NCI-H2171 (cell line): Measurements from ENCODE around the gene CCN6.
"Not testable (repeated sequence)": the region's sequence is repeated elsewhere in the genome, so short reads cannot be mapped to it uniquely, and the experiment has no call there.

Source experiments
- DNase-seq: peaks from one replicate; lab custom pipeline; 2025; lab: John Stamatoyannopoulos, UW

CCN6 gene

GRCh38 chr6:112030206-112030960, 23.5 kb upstream of the CCN6 start:
- DNase-seq = no peak

- DNase-seq = no peak
These were observed 22.8 kb upstream of the CCN6 start for GRCh38 chr6:112030961-112031660.

- peak; percentile 12 for DNase-seq
These were observed 21.9 kb upstream of the CCN6 start for GRCh38 chr6:112031960-112032359.

DNA sequence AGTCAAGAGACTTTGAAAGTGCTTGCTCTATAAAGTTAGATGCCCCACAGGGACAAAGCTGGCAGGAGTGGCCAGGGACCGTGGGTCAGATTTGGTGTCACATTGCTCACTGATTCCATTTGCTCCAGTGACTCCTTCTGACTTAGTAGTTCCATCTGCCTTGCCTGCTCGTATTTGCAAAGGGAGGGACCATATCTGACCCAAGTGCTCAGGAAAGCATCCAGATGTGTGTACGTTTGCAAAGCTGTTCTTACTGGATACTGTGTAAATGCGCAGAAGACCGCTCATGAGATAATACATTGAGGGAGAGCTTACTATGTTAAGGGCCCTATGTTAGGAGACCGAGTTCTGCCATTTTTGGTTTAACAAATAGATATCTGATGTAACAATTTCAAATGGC, 21.2 kb upstream of the CCN6 start:
- no peak for DNase-seq

- no peak for DNase-seq
These were observed 19.9 kb upstream of the CCN6 start for GRCh38 chr6:112033791-112034615.

GRCh38 chr6:112034616-112034995, 19.3 kb upstream of the CCN6 start:
- DNase-seq = no peak

GRCh38 chr6:112036088-112036637, 17.7 kb upstream of the CCN6 start:
- no peak for DNase-seq

GRCh38 chr6:112037783-112038216, 16.1 kb upstream of the CCN6 start:
- no peak for DNase-seq

- no peak for DNase-seq
These were observed 15.6 kb upstream of the CCN6 start for GRCh38 chr6:112038268-112038667.

DNA sequence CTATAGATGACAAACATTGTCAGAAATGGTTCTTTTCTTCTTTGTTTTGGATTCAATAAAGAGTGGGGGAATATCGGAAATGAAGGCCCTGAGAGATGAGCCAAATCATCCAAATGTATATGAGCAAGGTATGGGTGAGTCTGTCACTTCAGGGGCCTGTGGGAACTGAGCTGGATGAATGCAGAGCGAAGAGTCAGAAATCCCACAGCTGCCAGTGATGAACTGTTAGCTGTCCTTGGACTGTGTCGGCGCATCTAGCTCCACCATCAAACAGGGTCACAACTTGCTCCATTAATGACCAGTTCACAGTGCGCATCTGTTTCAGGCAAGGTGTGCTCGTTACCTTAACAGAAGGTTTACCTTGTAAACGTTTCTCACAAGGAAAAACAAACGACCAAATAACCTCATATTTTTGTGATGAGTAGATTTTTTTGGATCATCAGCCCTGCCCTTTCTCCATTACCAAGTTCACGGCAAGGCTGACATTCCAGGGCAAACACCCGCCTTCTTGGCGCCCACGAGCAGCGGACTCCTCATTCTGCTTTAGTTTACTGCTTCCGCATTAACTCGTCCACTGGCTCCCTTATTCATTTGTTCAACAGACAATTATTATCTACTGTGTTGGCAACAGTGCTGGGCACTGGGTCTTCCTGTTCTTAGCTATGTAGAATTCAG, 15.0 kb upstream of the CCN6 start:
- DNase-seq = no peak

DNA sequence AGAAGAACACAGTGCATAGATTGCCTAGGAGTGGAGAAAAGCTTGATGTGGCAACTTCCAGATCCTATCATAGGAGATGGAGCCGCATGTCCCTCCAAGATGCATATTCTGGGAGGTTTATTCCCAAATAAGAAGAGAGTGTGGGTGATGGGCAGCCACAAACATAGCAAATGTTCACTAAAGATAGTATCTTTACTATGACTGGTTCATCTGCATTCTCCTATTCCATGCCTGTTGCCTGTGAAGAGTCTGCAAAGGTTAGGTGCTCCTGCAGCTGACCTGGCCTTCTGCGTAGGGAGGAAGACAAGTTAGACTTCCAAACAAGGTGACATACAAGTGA, 14.5 kb upstream of the CCN6 start:
- no peak for DNase-seq

- DNase-seq = no peak
These were observed 12.9 kb upstream of the CCN6 start for GRCh38 chr6:112040956-112041355.

GRCh38 chr6:112041535-112041934, 12.4 kb upstream of the CCN6 start:
- DNase-seq = no peak

DNA sequence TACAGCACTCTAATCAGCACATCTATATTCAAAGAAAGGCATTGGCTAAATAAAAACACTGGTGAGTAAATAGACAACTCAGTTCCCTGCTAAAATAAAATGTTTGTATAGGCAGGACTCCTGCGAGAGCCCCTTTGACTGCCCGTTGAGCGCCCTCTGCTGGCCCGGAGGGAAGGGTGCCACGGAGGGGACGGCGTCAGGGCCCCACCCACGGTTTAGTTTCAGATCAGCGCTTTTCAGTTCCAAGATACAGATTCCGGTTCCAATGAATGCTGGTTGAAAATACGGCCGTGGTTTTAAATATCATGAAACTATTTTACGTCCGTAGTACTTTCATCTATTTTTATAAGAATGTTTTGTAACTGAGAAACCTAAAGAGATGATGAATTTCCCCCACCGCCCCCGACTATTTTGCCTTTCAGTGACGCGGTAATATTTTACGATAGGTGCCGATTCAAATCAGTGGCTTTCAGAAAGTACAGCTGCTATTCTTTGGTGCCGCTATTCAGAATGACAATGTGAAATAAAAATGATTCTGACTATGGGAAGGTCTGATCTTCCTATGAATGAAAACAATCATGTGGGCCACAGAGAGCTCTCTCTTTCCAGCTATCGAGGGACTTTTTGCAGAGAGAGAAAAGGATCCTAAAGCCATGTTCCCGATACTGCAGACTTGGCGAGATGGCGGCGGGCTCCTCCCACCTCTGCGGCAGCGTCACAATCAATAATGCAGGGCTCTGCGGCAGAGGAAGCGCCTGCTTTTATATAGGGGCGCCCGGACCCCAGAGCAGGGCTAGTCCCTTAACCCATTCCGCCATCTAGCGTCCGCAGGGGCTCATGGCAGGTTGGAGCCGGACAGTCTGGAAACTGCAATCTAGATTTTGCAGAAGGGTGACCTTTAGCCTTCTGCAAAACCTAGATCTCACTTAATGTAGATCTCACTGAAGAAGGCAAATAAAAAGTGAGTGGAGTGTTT, 10.6 kb upstream of the CCN6 start:
- DNase-seq = peak; percentile 93

DNA sequence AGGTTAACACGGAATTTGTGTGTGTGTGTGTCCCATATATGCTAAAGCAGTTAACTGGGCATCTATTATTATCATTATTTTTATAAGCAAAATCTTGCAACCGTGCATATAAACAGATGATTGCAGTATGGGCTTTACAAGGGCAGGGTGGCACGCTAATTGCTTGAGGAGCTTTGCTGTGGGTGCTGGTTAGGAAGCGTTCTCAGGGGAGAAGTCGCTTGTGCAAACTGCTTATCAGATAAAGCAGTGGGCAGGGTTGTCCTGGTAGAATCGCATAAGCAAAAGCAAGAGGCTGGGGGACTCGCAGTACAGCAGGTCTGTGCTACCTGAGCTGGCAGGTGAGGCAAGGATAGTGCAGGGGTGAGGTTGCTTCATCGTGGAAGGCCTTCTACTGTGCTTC, 9.7 kb upstream of the CCN6 start:
- no peak for DNase-seq

- DNase-seq = no peak
These were observed 9.0 kb upstream of the CCN6 start for GRCh38 chr6:112044856-112045255.

DNA sequence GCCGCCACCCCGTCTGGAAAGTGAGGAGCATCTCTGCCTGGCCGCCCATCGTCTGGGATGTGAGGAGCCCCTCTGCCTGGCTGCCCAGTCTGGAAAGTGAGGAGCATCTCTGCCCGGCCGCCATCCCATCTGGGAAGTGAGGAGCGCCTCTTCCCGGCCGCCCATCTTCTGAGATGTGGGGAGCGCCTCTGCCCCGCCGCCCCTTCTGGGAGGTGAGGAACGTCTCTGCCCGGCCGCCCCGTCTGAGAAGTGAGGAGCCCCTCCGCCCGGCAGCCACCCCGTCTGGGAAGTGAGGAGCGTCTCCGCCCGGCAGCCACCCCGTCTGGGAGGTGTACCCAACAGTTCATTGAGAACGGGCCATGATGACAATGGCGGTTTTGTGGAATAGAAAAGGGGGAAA, 6.4 kb upstream of the CCN6 start:
- DNase-seq = not testable (repeated sequence)

GRCh38 chr6:112049026-112049799, 4.7 kb upstream of the CCN6 start:
- no peak for DNase-seq

- no peak for DNase-seq
These were observed 3.9 kb upstream of the CCN6 start for GRCh38 chr6:112049996-112050395.

DNA sequence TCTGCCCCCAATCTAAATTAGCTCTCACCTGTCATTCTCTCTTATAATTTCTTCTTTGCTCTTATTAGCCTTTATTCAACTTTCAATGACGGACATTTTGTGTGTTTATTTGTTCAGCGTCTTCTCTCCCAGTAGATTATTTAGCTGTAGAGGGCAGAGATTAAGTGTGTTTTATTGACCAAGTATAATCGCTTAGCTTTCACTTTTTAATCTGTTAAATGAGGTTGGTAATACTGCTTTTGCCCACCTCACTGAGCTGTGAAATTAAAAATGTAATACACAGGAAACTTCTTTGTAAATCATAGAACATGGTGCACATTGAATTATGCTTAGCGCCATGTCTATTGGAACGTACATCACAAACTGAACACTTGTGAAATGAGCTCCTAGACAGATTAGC, 3.5 kb upstream of the CCN6 start:
- DNase-seq = no peak
